Liver (tissue), 9 donors: Measurements from ENCODE around the gene DYNC1LI2. TPM values are rescaled to one million over a fixed set of nuclear protein-coding genes. Genes with fewer than 3 reads are reported as not detected.

ENCODE experiments used
- DNase-seq: peaks from one replicate; pipeline ENCODE4 v3.0.0-alpha.2; 2017; ENCODE audit warnings: low spot score
- H3K27ac ChIP-seq, 2 donors: one replicate each; pipeline ENCODE4 v1.7.0; 2013; ENCODE audit warnings: inconsistent platforms in 2 of 2, low read length in 2 of 2, control low read depth in 1 of 2, low read depth in 1 of 2, mild to moderate bottlenecking in 1 of 2
- H3K27me3 ChIP-seq, 4 donors: one replicate each; pipeline versions ENCODE4 v1.6.1 to v1.7.0; 2013; ENCODE audit warnings: low read length in 3 of 4, inconsistent platforms in 1 of 4, mild to moderate bottlenecking in 1 of 4, moderate library complexity in 1 of 4; ENCODE audit not compliant: control insufficient read depth in 4 of 4, insufficient read depth in 4 of 4
- H3K36me3 ChIP-seq, 4 donors: one replicate each; pipeline versions ENCODE4 v1.6.1 to v1.7.0; 2013; ENCODE audit warnings: low read length in 3 of 4, mild to moderate bottlenecking in 3 of 4, low read depth in 1 of 4, moderate library complexity in 1 of 4; ENCODE audit not compliant: control insufficient read depth in 4 of 4, insufficient read depth in 3 of 4
- H3K4me1 ChIP-seq, 4 donors: one replicate each; pipeline versions ENCODE4 v1.6.1 to v1.7.0; 2013; ENCODE audit warnings: low read length in 3 of 4, mild to moderate bottlenecking in 3 of 4, moderate library complexity in 1 of 4; ENCODE audit not compliant: control insufficient read depth in 4 of 4, insufficient read depth in 4 of 4
- H3K4me3 ChIP-seq, 3 donors: one replicate each; pipeline versions ENCODE4 v1.6.1 to v1.7.0; 2013; ENCODE audit warnings: low read length in 3 of 3, control low read depth in 1 of 3, low read depth in 1 of 3, mild to moderate bottlenecking in 1 of 3
- H3K9ac ChIP-seq, 2 donors: one replicate each; pipeline ENCODE4 v1.7.0; 2013; ENCODE audit warnings: low read length in 2 of 2, mild to moderate bottlenecking in 2 of 2, moderate library complexity in 2 of 2, control low read depth in 1 of 2, low read depth in 1 of 2
- H3K9me3 ChIP-seq, 4 donors: one replicate each; pipeline versions ENCODE4 v1.6.1 to v1.7.0; 2013; ENCODE audit warnings: low read length in 3 of 4; ENCODE audit not compliant: control insufficient read depth in 4 of 4
- ATF3 ChIP-seq: IDR thresholded peaks from 2 replicates; pipeline ENCODE4 v1.6.1; 2016; ENCODE audit warnings: antibody characterized with exemption
- CTCF ChIP-seq: fragments of 150-350 bp; IDR thresholded peaks from 2 replicates; pipeline ENCODE4 v1.5.1; 2017; ENCODE audit warnings: improper control_type of control experiment, low read depth, low read length; ENCODE audit not compliant: missing input control
- EGR1 ChIP-seq, 2 donors: IDR thresholded peaks; 2 replicates each; pipeline ENCODE4 v1.6.1; 2016 to 2018; ENCODE audit warnings: antibody characterized with exemption in 2 of 2, low read depth in 2 of 2
- FOXA1 ChIP-seq: IDR thresholded peaks from 2 replicates; pipeline ENCODE4 v1.6.1; 2016; ENCODE audit warnings: antibody characterized with exemption
- FOXA2 ChIP-seq: IDR thresholded peaks from 2 replicates; pipeline ENCODE4 v1.6.1; 2016; ENCODE audit warnings: antibody characterized with exemption
- MAX ChIP-seq: IDR thresholded peaks from 2 replicates; pipeline ENCODE4 v1.6.1; 2016; ENCODE audit warnings: antibody characterized with exemption
- NR2F2 ChIP-seq: IDR thresholded peaks from 2 replicates; pipeline ENCODE4 v1.6.1; 2016; ENCODE audit warnings: antibody characterized with exemption
- RAD21 ChIP-seq, 2 donors: IDR thresholded peaks; 2 replicates each; pipeline ENCODE4 v1.6.1; 2016; ENCODE audit warnings: antibody characterized with exemption in 2 of 2, mild to moderate bottlenecking in 2 of 2
- SP1 ChIP-seq: IDR thresholded peaks from 2 replicates; pipeline ENCODE4 v1.6.1; 2018; ENCODE audit warnings: antibody characterized with exemption, mild to moderate bottlenecking
- TAF1 ChIP-seq: conservative IDR thresholded peaks from 2 replicates; pipeline ENCODE4 v1.6.1; 2016; ENCODE audit warnings: antibody characterized with exemption, mild to moderate bottlenecking
- YY1 ChIP-seq: IDR thresholded peaks from 2 replicates; pipeline ENCODE4 v1.6.1; 2016; ENCODE audit warnings: antibody characterized with exemption, mild to moderate bottlenecking
- ZBTB33 ChIP-seq: IDR thresholded peaks from 2 replicates; pipeline ENCODE4 v1.6.1; 2016; ENCODE audit warnings: antibody characterized with exemption
- WGBS: extraction: QIAGEN DNeasy Blood & Tissue Kit; methylation state at CpG from one replicate; pipeline ENCODE4 v1.1.7; 2013; 5-methylcytosine and 5-hydroxymethylcytosine counted together
- polyA plus RNA-seq, 2 donors: library from polyadenylated mRNA; stranded (reverse) in 1 of 2; unstranded in 1 of 2; fragments of 200-250 nt in 1 of 2; fragments of >200 nt in 1 of 2; fragmentation: Nextera tagmentation in 1 of 2; extraction: Ambion mirVana in 1 of 2; gene quantifications; one replicate each; pipeline versions ENCODE4 v1.2.1 to v1.2.3, GENCODE V29; 2013 to 2015
- total RNA-seq, 2 donors: library from RNA; depleted of rRNA; stranded (reverse); fragments of >200 nt; gene quantifications; one replicate each; pipeline ENCODE4 v1.2.3, GENCODE V29; 2014
- donor health status: healthy.
- donor health status: healthy.
- donor health status: healthy.
- donor health status: healthy.
- donor health status: healthy.

The DYNC1LI2 gene
- total and polyA plus RNA-seq, 4 donors, result 14.2 to 106 (median 35.1) TPM

GRCh38 chr16:66706506-66706880 is 44.9 kb downstream of the DYNC1LI2 start:
- TF ChIP-seq ZBTB33 (no peak), YY1 (no peak)
- Histone ChIP-seq H3K4me1 (peaks cover 0 to 5% (median 2%) of the 10 kb centered on the region in 4 donors), H3K36me3 (no peaks in the 10 kb centered on the region), H3K4me3 (no peak overlapping the region), H3K9ac (no peak overlapping the region), H3K27ac (peak overlapping the region; percentile 72 to 76), H3K9me3 (no peaks in the 10 kb centered on the region), H3K27me3 (no peaks in the 10 kb centered on the region)
- DNase-seq, result no peak
- whole genome bisulfite sequencing, result 71% methylated on average over 8 of the region's 8 CpGs

GRCh38 chr16:66705790-66706505 is 45.5 kb downstream of the DYNC1LI2 start:
- H3K4me3 ChIP-seq, result no peak overlapping the region
- no peaks in the 10 kb centered on the region for H3K36me3 ChIP-seq
- WGBS, result 82% methylated on average over 11 of the region's 11 CpGs
- TF ChIP-seq YY1 (no peak), SP1 (peak; percentile 16)
- peak overlapping the region; percentile 72 to 76 for H3K27ac ChIP-seq
- no peak overlapping the region for H3K9ac ChIP-seq
- no peak for DNase-seq
- H3K27me3 ChIP-seq, result no peaks in the 10 kb centered on the region
- peaks cover 0 to 5% (median 2%) of the 10 kb centered on the region in 4 donors for H3K4me1 ChIP-seq
- no peaks in the 10 kb centered on the region for H3K9me3 ChIP-seq

GRCh38 chr16:66703406-66704215 is 47.8 kb downstream of the DYNC1LI2 start:
- H3K27ac ChIP-seq, result no peak overlapping the region
- no peak for DNase-seq
- 75% methylated on average over 9 of the region's 9 CpGs for WGBS
- H3K4me1 ChIP-seq, result peaks cover 0 to 5% (median 2%) of the 10 kb centered on the region in 4 donors
- no peak for TF ChIP-seq CTCF
- no peak for TF ChIP-seq SP1
- no peak for TF ChIP-seq RAD21 (IDR thresholded peaks at IDR 0.05)
- TF ChIP-seq FOXA1, result no peak
- TF ChIP-seq ZBTB33, result no peak
- no peak for TF ChIP-seq EGR1 (IDR thresholded peaks at IDR 0.05; ENCODE audit: low read depth in 2 of 2)
- TF ChIP-seq TAF1, result no peak
- no peak for TF ChIP-seq ATF3
- no peak for TF ChIP-seq FOXA2
- TF ChIP-seq MAX, result no peak
- no peak for TF ChIP-seq NR2F2
- no peaks in the 10 kb centered on the region for H3K36me3 ChIP-seq
- no peaks in the 10 kb centered on the region for H3K27me3 ChIP-seq
- no peaks in the 10 kb centered on the region for H3K9me3 ChIP-seq
- H3K9ac ChIP-seq, result no peak overlapping the region
- H3K4me3 ChIP-seq, result no peak overlapping the region
